ENCODE data around the gene CSRP3.

The CSRP3 gene

DNA sequence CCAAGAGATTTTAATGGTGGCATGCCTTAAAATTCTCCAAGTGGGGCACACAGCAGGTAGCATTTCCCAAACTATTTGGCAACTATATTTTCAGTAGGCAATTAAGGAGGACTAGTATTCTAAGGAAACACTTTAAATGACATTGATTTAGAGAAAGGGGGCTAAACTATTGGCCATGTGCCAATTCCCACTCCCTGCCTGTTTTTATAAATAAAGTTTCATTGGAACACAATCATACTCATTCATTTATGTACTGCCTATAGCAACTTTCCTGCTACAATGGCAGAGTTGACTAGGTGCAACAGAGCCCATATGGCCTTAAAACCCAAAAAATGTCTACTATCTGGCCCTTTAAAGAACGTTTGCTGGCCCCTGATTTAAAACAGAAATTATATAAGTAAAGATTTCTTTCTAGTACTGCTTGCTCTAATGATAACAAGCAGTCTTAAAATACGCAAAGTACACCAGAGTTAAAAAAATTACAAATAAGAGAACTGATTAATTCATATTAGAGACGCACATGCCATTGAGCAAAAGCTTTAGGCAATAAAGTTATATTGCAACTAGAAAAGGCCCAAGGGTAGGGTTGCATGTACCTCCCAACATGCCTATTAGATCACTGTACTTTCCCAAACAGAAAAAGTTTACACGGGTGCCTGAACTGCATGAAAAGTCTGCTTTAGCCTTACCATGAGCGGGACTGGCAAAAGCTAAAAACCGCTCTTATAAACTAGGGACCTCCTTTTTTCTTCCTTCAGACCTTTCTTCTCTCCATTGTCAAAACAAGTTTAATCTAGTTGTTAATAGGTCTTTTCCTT lies 24.8 kb upstream of the CSRP3 start:
- no peak overlapping the region for H3K27ac ChIP-seq (ENCODE audit: low read depth, low read length)
- H3K36me3 ChIP-seq (ENCODE audit: control insufficient read depth in 1 of 2, insufficient read depth in 2 of 2, low read length in 2 of 2), result peaks cover 12 to 27% of the 10 kb centered on the region in 2 donors
- no peak overlapping the region for H3K9ac ChIP-seq (ENCODE audit: low read depth in 1 of 2, low read length in 2 of 2)
- H3K4me1 ChIP-seq (ENCODE audit: control insufficient read depth in 1 of 2, insufficient read depth in 2 of 2, low read length in 2 of 2), result peaks cover 2% of the 10 kb centered on the region in 2 donors
- H3K9me3 ChIP-seq (ENCODE audit: control insufficient read depth in 1 of 2, low read length in 2 of 2), result no peaks in the 10 kb centered on the region
- H3K27me3 ChIP-seq (ENCODE audit: control insufficient read depth in 1 of 2, insufficient read depth in 2 of 2, low read length in 2 of 2), result no peaks in the 10 kb centered on the region
- H3K4me3 ChIP-seq (ENCODE audit: low read depth in 1 of 2, low read length in 2 of 2), result no peak overlapping the region

- Histone ChIP-seq H3K9ac (ENCODE audit: low read depth in 1 of 2, low read length in 2 of 2) (no peak overlapping the region), H3K4me3 (ENCODE audit: low read depth in 1 of 2, low read length in 2 of 2) (no peak overlapping the region), H3K27ac (ENCODE audit: low read depth, low read length) (no peak overlapping the region), H3K27me3 (ENCODE audit: control insufficient read depth in 1 of 2, insufficient read depth in 2 of 2, low read length in 2 of 2) (no peaks in the 10 kb centered on the region), H3K4me1 (ENCODE audit: control insufficient read depth in 1 of 2, insufficient read depth in 2 of 2, low read length in 2 of 2) (peaks cover 6 to 12% of the 10 kb centered on the region in 2 donors), H3K36me3 (ENCODE audit: control insufficient read depth in 1 of 2, insufficient read depth in 2 of 2, low read length in 2 of 2) (peaks cover 12 to 17% of the 10 kb centered on the region in 2 donors), H3K9me3 (ENCODE audit: control insufficient read depth in 1 of 2, low read length in 2 of 2) (no peaks in the 10 kb centered on the region)
Observed at GRCh38 chr11:19225581-19225980, 23.8 kb upstream of the CSRP3 start.

DNA sequence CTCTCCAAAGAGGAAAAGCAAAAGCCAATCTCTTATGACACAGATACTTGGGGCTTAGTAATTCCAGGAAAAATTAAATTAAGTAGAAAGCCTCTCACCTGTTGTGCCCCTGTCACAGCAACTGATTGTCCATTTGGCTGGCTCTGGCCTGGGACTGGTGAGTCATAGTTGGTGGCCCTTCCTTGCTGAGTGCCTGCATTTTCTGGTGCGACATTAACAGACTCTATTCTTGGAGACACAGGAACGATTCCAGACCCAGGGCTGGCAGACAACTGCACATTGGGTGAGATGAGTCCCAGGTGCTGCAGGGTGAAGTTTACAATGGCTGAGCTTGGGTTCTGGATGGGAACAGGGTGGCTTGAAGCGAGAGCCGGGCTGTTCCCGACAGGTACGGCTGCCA lies 23.3 kb upstream of the CSRP3 start:
- Histone ChIP-seq H3K9ac (ENCODE audit: low read depth in 1 of 2, low read length in 2 of 2) (no peak overlapping the region), H3K27ac (ENCODE audit: low read depth, low read length) (no peak overlapping the region)

DNA sequence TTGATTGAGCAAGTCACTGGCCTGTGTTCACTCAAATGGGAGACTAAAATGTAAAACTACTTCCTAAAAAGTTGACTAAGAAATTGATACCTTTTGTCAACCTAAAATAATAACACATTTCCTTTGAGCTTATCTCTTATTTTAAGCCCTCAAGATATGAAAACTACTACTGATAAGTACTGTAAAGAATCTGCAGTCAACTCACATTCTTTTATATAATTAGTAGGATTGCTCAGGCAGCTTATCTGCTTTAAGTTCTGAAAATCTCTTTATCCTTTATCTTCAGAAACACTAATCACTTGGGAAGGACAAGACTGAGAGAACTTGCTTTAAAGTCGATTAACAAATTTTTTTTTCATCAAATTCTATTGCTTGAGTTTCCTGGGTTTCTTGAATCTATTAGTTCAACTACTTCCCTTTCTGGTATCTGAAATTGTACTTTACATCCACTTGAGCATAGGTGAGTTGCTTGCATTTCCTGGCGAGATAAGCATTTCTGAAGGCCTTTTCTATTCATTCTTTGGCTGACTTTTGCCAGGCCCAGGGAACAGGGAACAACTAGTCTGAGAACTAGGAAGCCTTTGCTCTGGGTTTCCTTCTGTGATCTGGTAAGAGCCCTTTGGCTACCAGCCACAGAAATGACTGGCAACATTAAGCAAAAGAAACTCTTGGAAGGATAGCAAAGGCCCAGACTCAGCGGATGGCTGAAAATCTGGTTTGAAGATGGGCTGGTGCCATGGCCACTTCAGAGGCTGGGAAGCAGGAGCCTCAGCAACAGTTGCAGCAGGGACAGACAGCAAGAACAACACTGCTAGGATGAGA lies 19.3 kb upstream of the CSRP3 start:
- Histone ChIP-seq H3K4me3 (ENCODE audit: low read depth in 1 of 2, low read length in 2 of 2) (no peak overlapping the region), H3K9ac (ENCODE audit: low read depth in 1 of 2, low read length in 2 of 2) (no peak overlapping the region), H3K4me1 (ENCODE audit: control insufficient read depth in 1 of 2, insufficient read depth in 2 of 2, low read length in 2 of 2) (peaks cover 6 to 18% of the 10 kb centered on the region in 2 donors), H3K27me3 (ENCODE audit: control insufficient read depth in 1 of 2, insufficient read depth in 2 of 2, low read length in 2 of 2) (no peaks in the 10 kb centered on the region), H3K9me3 (ENCODE audit: control insufficient read depth in 1 of 2, low read length in 2 of 2) (no peaks in the 10 kb centered on the region), H3K36me3 (ENCODE audit: control insufficient read depth in 1 of 2, insufficient read depth in 2 of 2, low read length in 2 of 2) (peaks cover 7 to 11% of the 10 kb centered on the region in 2 donors), H3K27ac (ENCODE audit: low read depth, low read length) (no peak overlapping the region)

More for the DNA sequence above, 23.3 kb upstream of the CSRP3 start:
- Histone ChIP-seq H3K36me3 (ENCODE audit: control insufficient read depth in 1 of 2, insufficient read depth in 2 of 2, low read length in 2 of 2) (peaks cover 12 to 14% of the 10 kb centered on the region in 2 donors), H3K4me3 (ENCODE audit: low read depth in 1 of 2, low read length in 2 of 2) (no peak overlapping the region), H3K9me3 (ENCODE audit: control insufficient read depth in 1 of 2, low read length in 2 of 2) (no peaks in the 10 kb centered on the region), H3K4me1 (ENCODE audit: control insufficient read depth in 1 of 2, insufficient read depth in 2 of 2, low read length in 2 of 2) (peaks cover 6 to 13% of the 10 kb centered on the region in 2 donors), H3K27me3 (ENCODE audit: control insufficient read depth in 1 of 2, insufficient read depth in 2 of 2, low read length in 2 of 2) (no peaks in the 10 kb centered on the region)

DNA sequence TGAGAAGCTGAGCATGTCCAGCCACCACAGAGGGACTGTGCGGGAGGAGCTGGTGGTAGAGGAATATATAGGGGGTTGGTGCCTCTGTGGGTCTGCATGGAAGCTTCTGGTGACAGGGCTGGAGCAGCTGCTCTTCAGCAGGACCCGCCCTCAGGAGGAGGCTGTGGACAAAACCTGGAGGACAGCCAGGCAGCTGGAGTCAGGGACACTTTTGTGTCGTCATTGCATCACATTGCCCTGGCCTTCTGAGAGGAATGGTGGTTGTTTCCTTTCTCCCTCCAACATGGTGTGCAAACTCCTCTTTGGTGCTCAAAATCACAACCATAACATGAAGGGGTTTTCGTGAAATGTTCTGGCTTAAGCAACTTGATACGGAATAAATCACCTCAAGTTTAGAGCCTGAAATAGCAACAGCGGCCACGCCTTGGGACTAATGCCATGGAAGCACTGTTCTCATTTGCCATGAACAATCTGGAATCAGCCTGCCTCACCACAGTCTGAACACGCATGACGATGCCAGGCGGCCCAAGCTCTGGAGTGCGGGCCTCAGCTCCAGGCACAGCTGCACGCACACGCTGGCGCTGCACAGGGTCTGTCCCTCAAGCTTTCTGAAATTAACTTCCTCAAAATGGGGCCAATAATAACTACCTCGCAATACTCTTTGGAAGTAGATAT lies 17.1 kb upstream of the CSRP3 start:
- no peaks in the 10 kb centered on the region for H3K9me3 ChIP-seq (ENCODE audit: control insufficient read depth in 1 of 2, low read length in 2 of 2)
- peaks cover 6 to 18% of the 10 kb centered on the region in 2 donors for H3K4me1 ChIP-seq (ENCODE audit: control insufficient read depth in 1 of 2, insufficient read depth in 2 of 2, low read length in 2 of 2)
- H3K27me3 ChIP-seq (ENCODE audit: control insufficient read depth in 1 of 2, insufficient read depth in 2 of 2, low read length in 2 of 2), result no peaks in the 10 kb centered on the region
- H3K4me3 ChIP-seq (ENCODE audit: low read depth in 1 of 2, low read length in 2 of 2), result no peak overlapping the region
- H3K27ac ChIP-seq (ENCODE audit: low read depth, low read length), result no peak overlapping the region
- no peak overlapping the region for H3K9ac ChIP-seq (ENCODE audit: low read depth in 1 of 2, low read length in 2 of 2)
- H3K36me3 ChIP-seq (ENCODE audit: control insufficient read depth in 1 of 2, insufficient read depth in 2 of 2, low read length in 2 of 2), result peaks cover 0 to 7% of the 10 kb centered on the region in 2 donors

- H3K36me3 ChIP-seq (ENCODE audit: control insufficient read depth in 1 of 2, insufficient read depth in 2 of 2, low read length in 2 of 2), result peaks cover 0 to 2% of the 10 kb centered on the region in 2 donors
- no peak overlapping the region for H3K4me3 ChIP-seq (ENCODE audit: low read depth in 1 of 2, low read length in 2 of 2)
- no peaks in the 10 kb centered on the region for H3K9me3 ChIP-seq (ENCODE audit: control insufficient read depth in 1 of 2, low read length in 2 of 2)
- H3K9ac ChIP-seq (ENCODE audit: low read depth in 1 of 2, low read length in 2 of 2), result no peak overlapping the region
- H3K4me1 ChIP-seq (ENCODE audit: control insufficient read depth in 1 of 2, insufficient read depth in 2 of 2, low read length in 2 of 2), result peaks cover 6 to 18% of the 10 kb centered on the region in 2 donors
- H3K27me3 ChIP-seq (ENCODE audit: control insufficient read depth in 1 of 2, insufficient read depth in 2 of 2, low read length in 2 of 2), result no peaks in the 10 kb centered on the region
- no peak overlapping the region for H3K27ac ChIP-seq (ENCODE audit: low read depth, low read length)
Observed at GRCh38 chr11:19218216-19218615, 16.4 kb upstream of the CSRP3 start.

GRCh38 chr11:19216709-19217374 lies 15.1 kb upstream of the CSRP3 start:
- peaks cover 6 to 18% of the 10 kb centered on the region in 2 donors for H3K4me1 ChIP-seq (ENCODE audit: control insufficient read depth in 1 of 2, insufficient read depth in 2 of 2, low read length in 2 of 2)
- H3K27me3 ChIP-seq (ENCODE audit: control insufficient read depth in 1 of 2, insufficient read depth in 2 of 2, low read length in 2 of 2), result no peaks in the 10 kb centered on the region
- H3K9ac ChIP-seq (ENCODE audit: low read depth in 1 of 2, low read length in 2 of 2), result no peak overlapping the region
- no peaks in the 10 kb centered on the region for H3K9me3 ChIP-seq (ENCODE audit: control insufficient read depth in 1 of 2, low read length in 2 of 2)
- H3K27ac ChIP-seq (ENCODE audit: low read depth, low read length), result no peak overlapping the region
- no peak overlapping the region for H3K4me3 ChIP-seq (ENCODE audit: low read depth in 1 of 2, low read length in 2 of 2)
- no peaks in the 10 kb centered on the region for H3K36me3 ChIP-seq (ENCODE audit: control insufficient read depth in 1 of 2, insufficient read depth in 2 of 2, low read length in 2 of 2)

DNA sequence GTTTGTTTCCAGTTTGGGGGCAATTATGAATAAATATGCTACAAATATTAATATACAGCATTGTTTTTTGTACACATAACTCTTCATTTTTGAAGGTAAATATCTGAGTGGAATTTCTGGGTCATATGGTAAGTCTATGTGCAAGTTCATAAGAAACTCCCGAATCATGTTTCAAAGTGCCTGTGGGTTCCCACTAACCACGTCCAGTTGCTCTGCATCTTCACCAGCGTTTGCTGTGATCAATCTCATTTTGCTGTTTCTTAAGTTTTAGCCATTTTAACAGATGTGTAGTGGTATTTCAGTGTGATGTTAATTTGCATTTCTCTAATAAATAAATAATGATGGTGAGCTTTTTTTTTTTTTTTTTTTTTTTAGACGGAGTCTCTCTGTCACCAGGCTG lies 14.2 kb upstream of the CSRP3 start:
- H3K27ac ChIP-seq (ENCODE audit: low read depth, low read length), result no peak overlapping the region

GRCh38 chr11:19209617-19210370 lies 8.0 kb upstream of the CSRP3 start:
- Histone ChIP-seq H3K4me1 (ENCODE audit: control insufficient read depth in 1 of 2, insufficient read depth in 2 of 2, low read length in 2 of 2) (peaks cover 0 to 5% of the 10 kb centered on the region in 2 donors), H3K36me3 (ENCODE audit: control insufficient read depth in 1 of 2, insufficient read depth in 2 of 2, low read length in 2 of 2) (no peaks in the 10 kb centered on the region), H3K4me3 (ENCODE audit: low read depth in 1 of 2, low read length in 2 of 2) (no peak overlapping the region), H3K9me3 (ENCODE audit: control insufficient read depth in 1 of 2, low read length in 2 of 2) (no peaks in the 10 kb centered on the region), H3K9ac (ENCODE audit: low read depth in 1 of 2, low read length in 2 of 2) (no peak overlapping the region), H3K27me3 (ENCODE audit: control insufficient read depth in 1 of 2, insufficient read depth in 2 of 2, low read length in 2 of 2) (no peaks in the 10 kb centered on the region), H3K27ac (ENCODE audit: low read depth, low read length) (no peak overlapping the region)

More for the DNA sequence above, 14.2 kb upstream of the CSRP3 start:
- H3K27me3 ChIP-seq (ENCODE audit: control insufficient read depth in 1 of 2, insufficient read depth in 2 of 2, low read length in 2 of 2), result no peaks in the 10 kb centered on the region
- no peaks in the 10 kb centered on the region for H3K9me3 ChIP-seq (ENCODE audit: control insufficient read depth in 1 of 2, low read length in 2 of 2)
- H3K4me3 ChIP-seq (ENCODE audit: low read depth in 1 of 2, low read length in 2 of 2), result no peak overlapping the region
- H3K4me1 ChIP-seq (ENCODE audit: control insufficient read depth in 1 of 2, insufficient read depth in 2 of 2, low read length in 2 of 2), result peaks cover 0 to 11% of the 10 kb centered on the region in 2 donors
- no peaks in the 10 kb centered on the region for H3K36me3 ChIP-seq (ENCODE audit: control insufficient read depth in 1 of 2, insufficient read depth in 2 of 2, low read length in 2 of 2)
- no peak overlapping the region for H3K9ac ChIP-seq (ENCODE audit: low read depth in 1 of 2, low read length in 2 of 2)
